Upper lobe of left lung (tissue), 6 donors: ENCODE results near the gene PTK6. TPM values are rescaled to one million over a fixed set of nuclear protein-coding genes. Genes with fewer than 3 reads are reported as not detected.

ENCODE experiments used
- ATAC-seq, 2 donors: fragments of 200-7000 bp; cut with Tn5 transposase; one replicate each; pipeline ENCODE4 v1.9.1; 2022; ENCODE audit warnings: mild to moderate bottlenecking in 2 of 2, moderate library complexity in 2 of 2; ENCODE audit not compliant: low FRiP score in 2 of 2
- DNase-seq, 2 donors: peaks; one replicate each; pipeline ENCODE4 v3.0.0-alpha.2; 2019 to 2020
- H3K27ac ChIP-seq, 4 donors: fragments of 200-600 bp; sonication (generic); one replicate each; pipeline ENCODE4 v1.5.1; 2016 to 2019
- H3K27me3 ChIP-seq, 4 donors: fragments of 200-600 bp; sonication (generic); one replicate each; pipeline ENCODE4 v1.5.1; 2017 to 2019
- H3K36me3 ChIP-seq, 4 donors: fragments of 200-600 bp; sonication (generic); one replicate each; pipeline ENCODE4 v1.5.1; 2016 to 2019
- H3K4me1 ChIP-seq, 4 donors: fragments of 200-600 bp; sonication (generic); one replicate each; pipeline ENCODE4 v1.5.1; 2018 to 2019
- H3K4me3 ChIP-seq, 4 donors: fragments of 200-600 bp; sonication (generic); one replicate each; pipeline ENCODE4 v1.5.1; 2017 to 2019; ENCODE audit warnings: mild to moderate bottlenecking in 2 of 4, moderate library complexity in 1 of 4
- H3K9me3 ChIP-seq, 4 donors: fragments of 200-600 bp; sonication (generic); one replicate each; pipeline ENCODE4 v1.5.1; 2018 to 2019
- CTCF ChIP-seq, 6 experiments: fragments of 450-650 bp in 4 of 6; fragments of 200-600 bp in 2 of 6; sonication (generic) in 2 of 6; IDR thresholded peaks; one replicate each; pipeline ENCODE4 v1.5.1; 2016 to 2019; ENCODE audit warnings: antibody characterized with exemption in 6 of 6
- EP300 ChIP-seq, 4 donors: sonication (generic); formaldehyde crosslinking; IDR thresholded peaks; one replicate each; pipeline ENCODE4 v1.5.1; 2017; ENCODE audit warnings: antibody characterized with exemption in 4 of 4, control low read depth in 2 of 4
- POLR2A ChIP-seq, 4 donors: fragments of 450-650 bp; IDR thresholded peaks; one replicate each; pipeline ENCODE4 v1.5.1; 2016 to 2017; ENCODE audit warnings: antibody characterized with exemption in 4 of 4, mild to moderate bottlenecking in 2 of 4
- POLR2AphosphoS5 ChIP-seq, 2 donors: sonication (generic); formaldehyde crosslinking; IDR thresholded peaks; one replicate each; pipeline ENCODE4 v1.5.1; 2017; ENCODE audit warnings: antibody characterized with exemption in 2 of 2
- WGBS, 2 donors: methylation state at CpG; one replicate each; pipeline ENCODE4 v1.1.5; 2017 to 2018; 5-methylcytosine and 5-hydroxymethylcytosine counted together
- total RNA-seq, 6 donors: library from RNA; depleted of rRNA in 4 of 6; stranded (reverse); fragments of >200 nt in 4 of 6; gene quantifications; one replicate each; pipeline versions ENCODE4 v1.1.0 to v1.2.1, GENCODE V29; 2016 to 2021
- donor health status: DM: no; HTN: no; CAD: no; lungs with moderate emphysema.
- donor health status: DM: no; HTN: yes; CAD: no; lungs with severe emphysema.

PTK6 gene
- total RNA-seq, 6 donors from 2014 or later: 3.3 to 9.8 (median 6.0) TPM

GRCh38 chr20:63486300-63486855 is 50.8 kb downstream of the PTK6 start:
- TF ChIP-seq POLR2A (IDR thresholded peaks at IDR 0.05): no peak
- TF ChIP-seq EP300 (IDR thresholded peaks at IDR 0.05): no peak
- no peak for TF ChIP-seq CTCF (IDR thresholded peaks at IDR 0.05)
- TF ChIP-seq POLR2AphosphoS5 (IDR thresholded peaks at IDR 0.05): no peak
- WGBS, 2 donors: 90 to 96% methylated on average over 3 to 17 of the region's 17 CpGs
- no peaks in the 10 kb centered on the region for H3K36me3 ChIP-seq
- peak in 1 of 2 donors; percentile 65 for DNase-seq
- H3K27me3 ChIP-seq: peaks cover 0 to 37% (median 18%) of the 10 kb centered on the region in 4 donors
- no peaks in the 10 kb centered on the region for H3K9me3 ChIP-seq
- no peak overlapping the region for H3K4me3 ChIP-seq
- peaks cover 0 to 19% (median 7%) of the 10 kb centered on the region in 4 donors for H3K4me1 ChIP-seq
- no peak for ATAC-seq
- no peak overlapping the region for H3K27ac ChIP-seq

GRCh38 chr20:63484651-63485403 is 52.3 kb downstream of the PTK6 start:
- 36 to 71% methylated on average over 6 to 17 of the region's 18 CpGs for WGBS, 2 donors
- H3K36me3 ChIP-seq: no peaks in the 10 kb centered on the region
- peaks cover 0 to 28% (median 14%) of the 10 kb centered on the region in 4 donors for H3K27me3 ChIP-seq
- H3K9me3 ChIP-seq: no peaks in the 10 kb centered on the region
- no peak overlapping the region for H3K27ac ChIP-seq
- peaks cover 0 to 19% (median 7%) of the 10 kb centered on the region in 4 donors for H3K4me1 ChIP-seq
- H3K4me3 ChIP-seq: no peak overlapping the region
- peak in 1 of 2 donors; percentile 67 for DNase-seq
- TF ChIP-seq EP300 (IDR thresholded peaks at IDR 0.05) (no peak), CTCF (IDR thresholded peaks at IDR 0.05) (no peak), POLR2AphosphoS5 (IDR thresholded peaks at IDR 0.05) (no peak), POLR2A (IDR thresholded peaks at IDR 0.05) (no peak)
- ATAC-seq: no peak

GRCh38 chr20:63484236-63484635 is 52.9 kb downstream of the PTK6 start:
- Histone ChIP-seq H3K9me3 (no peaks in the 10 kb centered on the region), H3K27me3 (peaks cover 0 to 28% (median 14%) of the 10 kb centered on the region in 4 donors), H3K27ac (no peak overlapping the region), H3K4me1 (peaks cover 0 to 19% (median 7%) of the 10 kb centered on the region in 4 donors), H3K4me3 (no peak overlapping the region), H3K36me3 (no peaks in the 10 kb centered on the region)
- peak in 1 of 2 donors; percentile 48 for DNase-seq
- ATAC-seq: no peak
- TF ChIP-seq POLR2A (IDR thresholded peaks at IDR 0.05): no peak
- TF ChIP-seq CTCF (IDR thresholded peaks at IDR 0.05): no peak
- TF ChIP-seq POLR2AphosphoS5 (IDR thresholded peaks at IDR 0.05): no peak
- no peak for TF ChIP-seq EP300 (IDR thresholded peaks at IDR 0.05)
- WGBS, 2 donors: 67 to 69% methylated on average over 5 to 15 of the region's 17 CpGs

- Histone ChIP-seq H3K4me3 (no peak overlapping the region), H3K27ac (no peak overlapping the region), H3K9me3 (no peaks in the 10 kb centered on the region), H3K27me3 (peaks cover 0 to 24% (median 13%) of the 10 kb centered on the region in 4 donors), H3K36me3 (no peaks in the 10 kb centered on the region), H3K4me1 (peaks cover 0 to 16% (median 7%) of the 10 kb centered on the region in 4 donors)
- 55 to 72% methylated on average over 11 of the region's 12 CpGs for WGBS, 2 donors
- no peak for ATAC-seq
- peak in 1 of 2 donors; percentile 64 for DNase-seq
- TF ChIP-seq POLR2AphosphoS5 (IDR thresholded peaks at IDR 0.05): no peak
- TF ChIP-seq EP300 (IDR thresholded peaks at IDR 0.05): no peak
These were observed 53.3 kb downstream of the PTK6 start for GRCh38 chr20:63483834-63484233.

- H3K9me3 ChIP-seq: no peaks in the 10 kb centered on the region
- no peaks in the 10 kb centered on the region for H3K36me3 ChIP-seq
- ATAC-seq: no peak
- DNase-seq: peak in 1 of 2 donors; percentile 51
- H3K4me1 ChIP-seq: peaks cover 0 to 9% (median 5%) of the 10 kb centered on the region in 4 donors
- H3K27ac ChIP-seq: no peak overlapping the region
- TF ChIP-seq EP300 (IDR thresholded peaks at IDR 0.05) (no peak), CTCF (IDR thresholded peaks at IDR 0.05) (no peak), POLR2AphosphoS5 (IDR thresholded peaks at IDR 0.05) (no peak), POLR2A (IDR thresholded peaks at IDR 0.05) (no peak)
- no peak overlapping the region for H3K4me3 ChIP-seq
- 39 to 66% methylated on average over 6 to 11 of the region's 11 CpGs for WGBS, 2 donors
- peaks cover 0 to 8% (median 4%) of the 10 kb centered on the region in 4 donors for H3K27me3 ChIP-seq
These were observed 55.1 kb downstream of the PTK6 start for GRCh38 chr20:63482021-63482587.
